Stimulated activated CD4-positive, alpha-beta T cell treated with anti-CD3 and anti-CD28 coated beads, Interleukin-1b, Interleukin-23, amount 100 ng/mL, for 4 hours (primary cell): ENCODE data around the gene ATRIP.
"Not testable (repeated sequence)": the region's sequence is repeated elsewhere in the genome, so short reads cannot be mapped to it uniquely, and the experiment has no call there.

ENCODE experiments used
- DNase-seq, 2 donors: peaks; one replicate each; pipeline ENCODE4 v3.0.0-alpha.2; 2020; ENCODE audit warnings: low read depth in 2 of 2

ATRIP gene

DNA sequence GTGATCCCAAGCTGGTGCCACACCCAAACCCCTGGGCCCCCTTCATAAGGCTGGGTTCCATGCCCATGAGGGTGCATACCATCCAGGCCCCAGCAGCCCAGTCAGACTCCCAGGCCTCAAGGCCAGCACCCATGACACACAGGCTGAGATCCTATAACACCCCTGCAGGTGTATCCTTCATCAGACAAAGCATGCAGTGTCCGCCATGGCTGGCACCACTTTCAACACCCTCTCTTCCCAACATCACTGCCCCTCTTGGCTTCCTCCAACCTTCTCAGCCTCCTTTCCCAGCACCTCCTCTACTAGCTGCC is 10.1 kb upstream of the ATRIP start:
- DNase-seq: no peak

DNA sequence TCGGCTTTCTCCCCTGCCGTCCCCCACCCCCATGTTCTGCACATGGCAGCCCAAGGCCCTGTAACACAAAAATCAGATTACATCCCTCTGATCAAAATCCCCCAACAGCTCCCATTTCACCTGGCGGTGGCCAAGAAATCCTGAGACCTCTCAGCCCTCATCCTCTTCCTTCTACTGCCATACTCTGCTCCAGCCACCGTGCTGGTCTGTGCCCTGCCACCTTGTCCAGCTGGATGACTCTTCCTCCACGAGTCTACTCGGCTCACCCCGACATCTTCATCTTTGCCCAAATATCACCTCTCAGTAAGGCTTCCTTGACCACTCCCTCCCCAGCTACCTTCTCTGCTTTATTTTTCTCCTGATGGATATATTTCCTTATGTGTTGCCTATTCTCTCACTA is 9.7 kb upstream of the ATRIP start:
- no peak for DNase-seq

DNA sequence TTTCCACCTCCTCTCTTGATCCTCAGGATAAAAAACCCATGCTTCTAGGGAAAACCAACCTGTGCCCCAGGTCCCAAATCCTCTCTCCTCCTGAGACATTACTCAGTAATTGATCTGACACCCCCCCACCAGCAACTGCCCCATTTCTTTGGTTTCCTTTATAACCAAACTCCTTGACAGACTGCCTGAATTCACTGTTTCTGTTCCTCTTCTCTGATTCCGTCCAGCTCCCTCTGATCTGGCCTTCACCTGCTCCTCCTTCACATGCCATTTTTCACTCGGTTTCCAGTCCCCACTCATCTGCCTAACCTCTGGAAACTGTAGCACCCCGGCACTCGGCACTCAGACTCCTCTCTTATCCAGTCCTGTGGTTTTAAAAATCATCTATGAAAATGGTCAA is 8.7 kb upstream of the ATRIP start:
- DNase-seq: no peak

DNA sequence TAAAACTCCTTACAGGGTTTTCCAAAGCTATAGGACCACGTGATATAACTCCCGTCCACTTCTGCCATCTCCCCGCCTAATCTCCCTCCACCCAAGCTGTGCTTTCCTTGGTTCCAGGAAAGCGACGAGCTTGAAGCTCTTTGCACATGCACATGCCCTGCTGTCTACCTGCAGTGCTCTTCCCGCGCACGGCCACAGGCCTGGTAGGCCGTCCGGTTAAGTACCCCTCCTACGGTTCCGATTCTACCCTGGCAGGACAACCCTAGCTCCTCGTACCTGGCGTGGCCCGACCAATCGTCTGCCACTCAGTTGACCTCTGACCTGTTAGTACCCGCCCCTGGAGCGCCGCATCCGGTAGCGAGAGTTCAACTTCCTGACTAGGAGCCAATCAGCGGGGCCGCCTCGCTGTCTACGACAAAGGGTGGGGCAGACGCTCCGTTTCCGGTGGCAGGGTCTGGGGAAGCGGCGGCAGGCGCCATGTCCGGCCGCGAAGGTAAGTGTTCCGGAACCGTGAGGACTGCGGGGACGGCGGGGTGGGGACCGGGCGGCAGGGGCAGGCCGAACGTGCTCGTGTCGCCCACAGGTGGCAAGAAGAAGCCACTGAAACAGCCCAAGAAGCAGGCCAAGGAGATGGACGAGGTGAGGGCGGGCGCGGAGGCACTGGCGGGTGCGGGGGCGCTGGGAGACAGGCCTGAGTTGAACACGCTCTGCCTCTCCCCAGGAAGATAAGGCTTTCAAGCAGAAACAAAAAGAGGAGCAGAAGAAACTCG is 6.5 kb upstream of the ATRIP start, which contains the start of the genes CCDC51 and TMA7:
Gene CCDC51, minus strand, starts transcription at position 300 of the 770 bp plus-strand sequence. CDS start 4,991 bp downstream, outside the sequence.
Gene TMA7, plus strand, starts transcription at position 438 of the 770 bp plus-strand sequence. Its CDS starts 40 bp downstream, at position 478.
- DNase-seq: peak; percentile 93 to 95

DNA sequence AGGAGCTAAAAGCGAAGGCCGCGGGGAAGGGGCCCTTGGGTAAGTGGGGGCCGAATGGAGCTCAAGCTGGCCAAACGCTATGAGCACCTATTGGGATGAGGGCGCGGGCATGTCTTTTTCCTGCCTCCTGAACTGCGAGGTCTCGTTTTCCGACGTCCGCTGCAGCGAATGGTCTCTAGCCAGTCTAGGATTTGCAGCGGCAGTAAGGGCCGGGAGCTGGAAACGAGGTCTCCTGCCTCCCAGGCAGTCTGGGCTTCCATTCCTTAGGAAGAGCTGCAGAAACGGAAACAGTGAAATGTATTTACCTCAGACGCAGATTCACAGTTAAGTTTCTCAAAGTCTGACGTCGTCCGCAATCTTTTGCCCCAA is 6.0 kb upstream of the ATRIP start:
- no peak for DNase-seq

DNA sequence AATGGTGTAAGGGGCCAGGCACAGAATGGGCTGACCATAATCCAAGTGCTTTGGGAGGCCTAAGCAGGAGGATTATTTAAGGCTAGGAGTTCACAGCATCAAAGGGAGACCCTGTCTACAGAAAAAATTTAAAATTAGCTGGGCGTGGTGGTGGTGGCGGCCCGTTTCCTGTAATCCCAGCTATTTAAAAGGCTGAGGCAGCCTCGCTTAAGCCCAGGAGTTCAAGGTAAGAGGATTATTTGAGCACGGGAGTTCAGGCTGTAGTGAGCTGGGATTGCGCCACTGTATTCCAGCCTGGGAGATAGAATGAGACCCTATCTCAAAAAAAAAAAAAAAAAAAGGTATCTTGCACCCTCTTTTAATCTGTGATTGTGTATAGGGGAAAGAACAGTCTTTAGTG is 4.6 kb upstream of the ATRIP start:
- no peak for DNase-seq

DNA sequence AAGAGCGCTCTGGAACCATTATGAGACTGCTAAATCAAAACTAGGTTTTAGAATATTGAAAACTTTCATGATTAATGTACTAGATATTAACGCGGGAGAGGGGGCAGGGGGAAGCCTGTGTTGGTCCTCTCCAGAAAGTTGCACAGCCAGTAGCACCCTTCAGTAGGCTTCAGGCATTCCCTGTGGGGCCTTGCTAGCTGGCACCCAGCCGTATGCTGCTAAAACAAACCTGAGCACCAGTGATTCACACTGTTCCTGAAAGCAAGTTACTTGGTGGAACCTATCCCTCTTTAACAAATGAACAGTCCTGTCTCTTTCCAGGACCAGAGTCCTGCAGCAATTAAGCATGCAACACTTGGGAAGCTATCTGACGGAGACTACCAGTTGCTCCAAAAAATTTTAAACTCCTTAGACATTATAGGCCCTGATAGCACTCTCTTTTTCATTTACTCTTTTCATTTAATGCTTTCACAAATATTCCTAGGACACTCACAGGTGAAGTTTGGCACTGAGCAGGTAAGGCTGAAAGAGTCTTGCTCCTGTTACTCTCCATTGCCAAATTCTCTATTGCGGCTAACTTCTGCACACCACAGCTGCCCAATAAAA is 1.2 kb upstream of the ATRIP start:
- no peak for DNase-seq

DNA sequence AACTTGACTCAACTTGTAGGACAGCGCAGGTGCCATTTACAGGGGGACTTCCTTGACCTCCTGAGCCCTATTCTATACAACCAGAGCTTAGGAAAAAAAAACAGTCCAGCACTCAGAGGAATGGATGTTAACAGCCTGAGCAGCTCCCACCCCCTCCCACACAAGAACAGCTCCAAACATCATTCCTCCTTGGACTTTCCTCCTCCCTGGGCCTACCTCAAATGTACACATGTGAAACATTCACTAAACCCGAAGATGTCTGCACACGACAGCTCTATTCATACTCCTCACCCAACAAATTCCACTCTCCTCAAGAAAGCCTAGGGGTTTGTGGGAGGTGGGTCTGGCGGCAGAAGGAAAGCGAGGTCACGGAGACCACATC is 503 bp upstream of the ATRIP start:
- DNase-seq: no peak

DNA sequence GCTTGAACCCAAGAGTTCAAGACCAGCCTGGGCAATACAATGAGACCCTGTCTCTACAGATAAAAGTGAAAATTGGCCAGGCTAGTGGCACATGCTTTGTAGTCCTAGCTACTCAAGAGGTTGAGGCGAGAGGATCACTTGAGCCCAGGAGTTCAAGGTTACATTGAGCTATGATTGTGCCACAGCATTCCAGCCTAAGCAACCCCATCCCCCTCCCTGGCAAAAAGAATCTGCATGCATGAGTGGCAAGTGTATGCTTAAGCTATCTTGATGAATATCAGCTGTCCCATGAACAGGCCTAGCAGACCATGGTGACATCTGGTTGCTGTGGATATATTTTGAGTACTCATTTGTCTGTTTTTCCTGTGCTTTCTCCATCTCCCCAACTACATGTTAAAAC is 4.7 kb downstream of the ATRIP start:
- DNase-seq: no peak

DNA sequence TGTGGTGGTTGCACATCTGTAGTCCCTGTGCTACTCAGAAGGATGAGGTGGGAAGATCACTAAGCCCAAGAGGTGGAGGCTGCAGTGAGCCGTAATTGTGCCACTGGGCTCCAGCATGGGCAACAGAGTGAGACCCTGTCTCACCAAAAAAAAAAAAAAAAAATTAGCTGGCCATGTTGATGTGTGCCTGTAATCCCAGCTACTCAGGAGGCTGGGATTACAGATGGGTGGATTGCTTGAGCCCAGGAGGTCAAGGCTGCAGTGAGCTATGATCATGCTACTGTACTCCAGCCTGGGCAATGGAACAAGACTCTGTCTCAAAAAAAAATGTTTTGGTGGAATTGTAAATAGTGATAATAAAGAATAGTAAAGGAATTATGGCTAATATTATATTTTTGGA is 9.9 kb downstream of the ATRIP start:
- no peak for DNase-seq

DNA sequence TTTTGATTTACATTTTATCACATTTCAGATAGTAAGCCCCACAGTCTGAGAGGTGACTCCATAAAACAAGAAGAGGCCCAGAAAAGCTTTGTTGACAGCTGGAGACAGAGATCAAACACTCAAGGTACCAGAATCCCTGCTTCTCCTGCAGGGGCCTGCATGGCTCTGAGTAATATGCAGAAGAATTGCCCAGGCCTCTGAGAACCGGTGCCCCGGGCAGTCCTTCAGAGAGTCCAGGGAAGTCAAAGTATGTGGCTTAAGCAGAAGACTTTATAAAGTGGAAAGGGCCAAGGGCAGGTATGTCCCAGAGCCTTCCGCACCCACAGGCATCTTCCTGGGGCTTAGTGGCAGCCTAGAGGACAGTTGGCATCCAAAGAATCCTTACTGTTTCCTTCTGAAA is 12.8 kb downstream of the ATRIP start:
- no peak for DNase-seq

DNA sequence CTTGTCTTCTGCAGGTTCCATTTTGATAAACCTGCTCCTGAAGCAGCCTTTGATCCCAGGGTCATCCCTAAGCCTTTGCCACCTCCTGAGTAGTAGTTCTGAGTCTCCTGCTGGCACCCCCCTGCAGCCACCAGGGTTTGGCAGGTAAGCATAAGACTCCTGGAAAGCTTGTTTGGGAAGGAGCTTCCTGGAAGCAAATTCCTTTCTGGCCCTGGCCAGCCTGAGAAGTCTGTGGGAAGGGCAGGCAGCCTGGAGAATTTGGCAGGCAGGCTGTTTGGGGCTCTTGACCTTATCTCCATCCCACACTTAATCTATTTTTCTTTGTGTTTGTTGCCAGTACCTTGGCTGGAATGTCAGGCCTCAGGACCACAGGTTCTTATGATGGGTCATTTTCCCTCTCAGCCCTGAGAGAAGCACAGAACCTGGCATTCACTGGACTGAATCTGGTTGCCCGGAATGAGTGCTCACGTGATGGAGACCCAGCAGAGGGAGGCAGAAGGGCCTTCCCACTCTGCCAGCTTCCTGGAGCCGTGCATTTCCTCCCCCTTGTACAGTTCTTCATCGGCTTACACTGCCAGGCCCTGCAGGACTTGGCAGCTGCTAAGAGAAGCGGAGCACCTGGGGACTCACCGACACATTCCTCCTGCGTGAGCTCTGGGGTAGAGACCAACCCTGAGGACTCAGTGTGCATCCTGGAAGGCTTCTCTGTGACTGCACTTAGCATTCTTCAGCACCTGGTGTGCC is 13.4 kb downstream of the ATRIP start:
- DNase-seq: no peak

DNA sequence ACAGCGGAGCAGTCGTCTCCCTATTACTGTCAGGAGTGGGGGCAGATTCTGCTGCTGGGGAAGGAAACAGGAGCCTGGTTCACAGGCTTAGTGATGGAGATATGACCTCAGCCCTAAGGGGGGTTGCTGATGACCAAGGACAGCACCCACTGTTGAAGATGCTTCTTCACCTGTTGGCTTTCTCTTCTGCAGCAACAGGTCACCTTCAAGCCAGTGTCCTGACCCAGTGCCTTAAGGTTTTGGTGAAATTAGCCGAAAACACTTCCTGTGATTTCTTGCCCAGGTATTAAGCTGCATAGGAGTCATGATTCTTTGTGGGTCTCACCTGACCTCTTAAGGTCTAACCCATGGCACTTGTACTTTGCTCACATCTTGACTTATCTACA is 14.0 kb downstream of the ATRIP start:
- DNase-seq: no peak

DNA sequence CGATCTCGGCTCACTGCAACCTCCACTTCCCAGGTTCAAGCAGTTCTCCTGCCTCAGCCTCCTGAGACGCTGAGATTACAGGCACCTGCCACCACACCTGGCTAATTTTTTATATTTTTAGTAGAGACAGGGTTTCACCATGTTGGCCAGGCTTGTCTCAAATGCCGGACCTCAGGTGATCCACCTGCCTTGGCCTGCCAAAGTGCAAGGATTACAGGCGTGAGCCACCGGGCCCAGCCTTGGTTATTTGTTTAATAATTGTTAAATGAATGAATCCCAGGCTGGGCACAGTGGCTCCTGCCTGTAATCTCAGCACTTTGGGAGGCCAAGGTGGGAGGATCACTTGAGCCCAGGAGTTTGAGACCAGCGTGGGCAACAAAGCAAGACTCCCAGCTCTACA is 15.2 kb downstream of the ATRIP start:
- DNase-seq: not testable (repeated sequence)

DNA sequence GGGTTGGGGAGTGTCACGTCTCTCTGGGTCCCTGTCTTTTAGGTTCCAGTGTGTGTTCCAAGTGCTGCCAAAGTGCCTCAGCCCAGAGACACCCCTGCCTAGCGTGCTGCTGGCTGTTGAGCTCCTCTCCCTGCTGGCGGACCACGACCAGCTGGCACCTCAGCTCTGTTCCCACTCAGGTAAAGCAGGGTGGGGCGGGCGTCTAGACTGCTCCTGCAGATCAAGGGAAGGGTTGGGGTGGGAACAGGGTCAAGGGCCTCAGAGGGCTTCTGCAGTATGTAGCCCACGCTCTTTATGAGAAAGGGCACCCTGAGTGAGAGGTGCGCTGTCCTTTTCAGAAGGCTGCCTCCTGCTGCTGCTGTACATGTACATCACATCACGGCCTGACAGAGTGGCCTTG is 17.2 kb downstream of the ATRIP start:
- no peak for DNase-seq

DNA sequence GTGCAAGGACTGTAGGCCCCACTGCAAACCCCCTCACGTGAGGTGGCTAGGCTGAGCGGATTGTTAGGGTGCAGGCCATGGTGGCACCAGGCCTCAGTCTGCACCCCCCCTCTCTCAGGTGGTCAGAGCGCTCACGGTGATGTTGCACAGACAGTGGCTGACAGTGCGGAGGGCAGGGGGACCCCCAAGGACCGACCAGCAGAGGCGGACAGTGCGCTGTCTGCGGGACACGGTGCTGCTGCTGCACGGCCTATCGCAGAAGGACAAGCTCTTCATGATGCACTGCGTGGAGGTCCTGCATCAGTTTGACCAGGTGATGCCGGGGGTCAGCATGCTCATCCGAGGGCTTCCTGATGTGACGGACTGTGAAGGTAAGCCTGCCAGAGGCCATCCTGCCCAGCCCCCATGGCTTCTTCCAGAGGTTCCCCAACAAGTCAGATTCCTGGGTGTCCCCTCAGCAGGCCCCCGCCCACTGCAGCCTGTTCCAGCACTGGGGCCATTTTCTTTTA is 18.2 kb downstream of the ATRIP start:
- no peak for DNase-seq

DNA sequence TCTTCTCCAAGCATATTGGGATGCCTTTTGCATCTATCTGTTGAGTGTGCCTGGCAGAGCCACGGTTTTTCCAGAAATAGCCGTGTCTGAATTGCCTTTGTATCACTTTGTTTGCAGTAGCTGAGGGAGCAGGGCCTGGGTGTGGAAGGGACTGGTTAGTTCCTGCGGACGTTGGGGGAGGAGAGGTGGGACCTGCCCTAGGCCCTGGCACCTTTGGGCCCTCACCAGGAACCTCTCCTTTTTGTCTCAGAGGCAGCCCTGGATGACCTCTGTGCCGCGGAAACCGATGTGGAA is 18.6 kb downstream of the ATRIP start:
- DNase-seq: no peak

DNA sequence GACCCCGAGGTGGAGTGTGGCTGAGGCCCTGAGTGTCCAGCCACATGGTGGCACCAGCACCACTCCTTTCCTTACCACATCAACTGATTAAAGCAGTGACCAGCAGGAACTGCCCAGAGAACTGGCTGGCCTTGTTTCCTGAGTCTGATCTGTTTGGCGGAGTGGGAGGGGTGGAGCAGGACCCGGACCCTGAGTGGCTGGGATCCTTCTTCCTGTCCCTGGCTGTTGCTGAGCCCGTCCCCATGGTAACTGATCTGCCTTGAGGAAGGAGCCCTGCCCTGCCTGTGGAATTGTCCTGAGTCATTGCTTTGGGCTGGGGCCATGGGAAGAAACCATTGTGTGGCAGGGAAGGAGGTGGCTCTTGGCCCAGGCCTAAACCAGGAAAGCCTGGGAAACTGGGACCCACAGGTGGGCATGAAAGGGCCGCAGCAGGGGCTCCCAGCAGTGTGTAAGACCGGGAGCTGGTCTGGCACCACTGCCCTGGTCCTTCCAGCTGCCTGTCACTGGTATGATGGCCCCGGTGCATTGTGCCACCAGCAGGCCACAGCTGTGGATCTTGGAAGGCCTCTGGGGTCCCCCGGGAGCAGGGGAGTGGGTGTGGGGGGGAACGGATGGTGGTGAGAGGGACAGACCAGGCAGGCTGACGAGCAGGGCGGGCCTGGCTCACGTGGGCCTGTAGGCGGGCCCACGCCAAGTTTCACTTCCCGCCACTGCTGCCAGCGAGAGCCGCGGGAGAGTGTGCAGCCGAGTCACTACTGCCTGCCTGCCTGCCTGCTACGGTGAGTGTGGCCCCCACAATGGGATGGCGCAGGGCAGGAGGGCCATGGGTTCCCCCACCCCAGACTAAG is 19.2 kb downstream of the ATRIP start:
- peak; percentile 69 to 73 for DNase-seq

DNA sequence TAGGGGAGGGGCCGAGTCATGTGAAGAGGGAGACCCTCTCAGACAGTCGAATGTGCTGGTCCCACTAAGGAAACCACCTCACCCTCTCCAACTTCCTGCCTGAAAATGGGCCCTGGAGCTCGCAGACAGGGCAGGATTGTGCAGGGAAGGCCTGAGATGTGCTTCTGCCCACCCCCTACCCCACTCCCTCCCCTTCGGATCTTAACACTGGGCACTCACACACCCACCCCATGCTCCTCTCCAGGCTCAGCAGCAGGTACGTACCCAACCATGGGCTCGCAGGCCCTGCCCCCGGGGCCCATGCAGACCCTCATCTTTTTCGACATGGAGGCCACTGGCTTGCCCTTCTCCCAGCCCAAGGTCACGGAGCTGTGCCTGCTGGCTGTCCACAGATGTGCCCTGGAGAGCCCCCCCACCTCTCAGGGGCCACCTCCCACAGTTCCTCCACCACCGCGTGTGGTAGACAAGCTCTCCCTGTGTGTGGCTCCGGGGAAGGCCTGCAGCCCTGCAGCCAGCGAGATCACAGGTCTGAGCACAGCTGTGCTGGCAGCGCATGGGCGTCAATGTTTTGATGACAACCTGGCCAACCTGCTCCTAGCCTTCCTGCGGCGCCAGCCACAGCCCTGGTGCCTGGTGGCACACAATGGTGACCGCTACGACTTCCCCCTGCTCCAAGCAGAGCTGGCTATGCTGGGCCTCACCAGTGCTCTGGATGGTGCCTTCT is 20.0 kb downstream of the ATRIP start:
- DNase-seq: no peak

DNA sequence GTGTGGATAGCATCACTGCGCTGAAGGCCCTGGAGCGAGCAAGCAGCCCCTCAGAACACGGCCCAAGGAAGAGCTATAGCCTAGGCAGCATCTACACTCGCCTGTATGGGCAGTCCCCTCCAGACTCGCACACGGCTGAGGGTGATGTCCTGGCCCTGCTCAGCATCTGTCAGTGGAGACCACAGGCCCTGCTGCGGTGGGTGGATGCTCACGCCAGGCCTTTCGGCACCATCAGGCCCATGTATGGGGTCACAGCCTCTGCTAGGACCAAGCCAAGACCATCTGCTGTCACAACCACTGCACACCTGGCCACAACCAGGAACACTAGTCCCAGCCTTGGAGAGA is 20.5 kb downstream of the ATRIP start:
- DNase-seq: no peak

DNA sequence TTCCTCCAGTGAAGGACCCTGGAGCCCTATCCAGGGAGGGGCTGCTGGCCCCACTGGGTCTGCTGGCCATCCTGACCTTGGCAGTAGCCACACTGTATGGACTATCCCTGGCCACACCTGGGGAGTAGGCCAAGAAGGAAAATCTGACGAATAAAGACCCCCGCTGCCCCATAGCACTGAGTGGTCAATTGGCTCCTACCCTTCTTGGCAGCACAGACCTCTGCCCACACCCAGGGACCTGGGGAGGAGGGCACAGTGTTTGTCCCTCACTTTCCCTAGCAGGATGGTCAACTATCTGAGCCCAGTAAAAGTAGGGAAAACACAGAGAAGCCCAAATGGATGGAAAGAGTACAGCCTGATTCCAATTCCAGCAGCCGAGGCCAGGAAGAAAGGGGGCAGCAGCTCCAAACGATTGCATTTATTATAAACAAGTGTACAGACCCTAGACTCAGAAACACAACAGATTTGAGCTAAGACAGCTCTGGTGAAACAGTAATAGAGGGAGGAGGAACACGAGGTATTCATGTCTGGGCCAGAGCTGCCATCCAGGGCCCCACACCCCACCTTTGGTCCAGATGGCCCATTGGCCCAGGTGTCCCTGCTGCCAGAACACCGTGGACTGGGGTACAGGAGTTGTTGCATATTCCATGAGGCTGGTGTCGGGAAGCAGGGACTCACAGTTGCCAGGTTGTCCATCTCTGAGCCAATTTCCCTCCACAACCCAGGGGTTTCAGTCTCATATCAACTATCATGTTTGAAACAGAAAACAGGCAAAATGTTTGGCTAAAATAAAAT is 21.1 kb downstream of the ATRIP start:
- DNase-seq: no peak
